ENCODE results near the gene RGS7. TPM values are rescaled to one million over a fixed set of nuclear protein-coding genes. Genes with fewer than 3 reads are reported as not detected.

The RGS7 gene
- total RNA-seq, 2 donors from 2014 or later = not detected

DNA sequence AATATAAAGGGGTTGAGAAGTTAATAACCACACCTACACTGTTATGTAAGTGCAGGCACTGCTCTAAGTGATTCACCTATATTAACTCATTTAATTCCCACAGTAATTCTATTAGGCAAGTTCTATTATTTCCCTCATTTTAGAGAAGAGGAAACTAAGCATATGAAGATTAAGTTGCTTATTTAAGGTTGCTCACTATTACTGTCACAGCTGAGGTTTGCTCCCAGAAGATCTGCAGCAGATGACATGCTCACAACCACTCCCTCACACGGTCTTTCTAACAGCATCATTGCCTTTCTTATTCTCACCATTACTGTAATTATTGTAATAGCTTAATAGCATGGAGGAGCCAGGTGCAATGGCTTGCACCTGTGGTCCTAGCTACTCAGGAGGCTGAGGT lies 548.6 kb downstream of the RGS7 start:
- Histone ChIP-seq H3K27me3 (no peaks in the 10 kb centered on the region), H3K9me3 (no peaks in the 10 kb centered on the region), H3K4me3 (no peak overlapping the region), H3K27ac (no peak overlapping the region), H3K4me1 (no peaks in the 10 kb centered on the region), H3K36me3 (no peaks in the 10 kb centered on the region)
- DNase-seq (ENCODE audit: low spot score) = no peak
- TF ChIP-seq, protein P1, sequence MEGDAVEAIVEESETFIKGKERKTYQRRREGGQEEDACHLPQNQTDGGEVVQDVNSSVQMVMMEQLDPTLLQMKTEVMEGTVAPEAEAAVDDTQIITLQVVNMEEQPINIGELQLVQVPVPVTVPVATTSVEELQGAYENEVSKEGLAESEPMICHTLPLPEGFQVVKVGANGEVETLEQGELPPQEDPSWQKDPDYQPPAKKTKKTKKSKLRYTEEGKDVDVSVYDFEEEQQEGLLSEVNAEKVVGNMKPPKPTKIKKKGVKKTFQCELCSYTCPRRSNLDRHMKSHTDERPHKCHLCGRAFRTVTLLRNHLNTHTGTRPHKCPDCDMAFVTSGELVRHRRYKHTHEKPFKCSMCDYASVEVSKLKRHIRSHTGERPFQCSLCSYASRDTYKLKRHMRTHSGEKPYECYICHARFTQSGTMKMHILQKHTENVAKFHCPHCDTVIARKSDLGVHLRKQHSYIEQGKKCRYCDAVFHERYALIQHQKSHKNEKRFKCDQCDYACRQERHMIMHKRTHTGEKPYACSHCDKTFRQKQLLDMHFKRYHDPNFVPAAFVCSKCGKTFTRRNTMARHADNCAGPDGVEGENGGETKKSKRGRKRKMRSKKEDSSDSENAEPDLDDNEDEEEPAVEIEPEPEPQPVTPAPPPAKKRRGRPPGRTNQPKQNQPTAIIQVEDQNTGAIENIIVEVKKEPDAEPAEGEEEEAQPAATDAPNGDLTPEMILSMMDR (IDR thresholded peaks at IDR 0.05) = no peak

GRCh38 chr1:240806200-240806745 lies 550.7 kb downstream of the RGS7 start:
- no peak for DNase-seq (ENCODE audit: low spot score)
- Histone ChIP-seq H3K27me3 (no peaks in the 10 kb centered on the region), H3K9me3 (no peaks in the 10 kb centered on the region), H3K36me3 (no peaks in the 10 kb centered on the region), H3K4me1 (no peaks in the 10 kb centered on the region), H3K4me3 (no peak overlapping the region), H3K27ac (no peak overlapping the region)
- TF ChIP-seq, protein P1 (IDR thresholded peaks at IDR 0.05) = no peak

DNA sequence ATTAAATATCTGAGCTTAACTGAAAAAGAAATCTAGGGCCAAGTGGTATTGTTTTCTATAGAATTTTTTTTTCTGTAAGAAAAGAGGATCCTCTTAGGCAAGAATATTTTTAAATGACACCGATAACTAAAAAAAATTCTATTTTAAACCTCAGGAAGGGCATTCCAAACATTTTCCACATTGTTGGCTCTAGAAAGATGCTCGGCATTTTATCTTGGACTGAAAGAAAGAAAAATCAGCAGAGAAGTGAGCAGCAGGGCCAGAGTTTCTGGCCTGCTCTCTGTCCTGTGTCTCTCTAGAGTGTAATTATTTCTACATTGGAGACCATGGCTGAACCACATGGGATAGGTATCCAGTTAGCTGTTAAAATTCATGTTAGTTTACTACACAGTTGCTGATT lies 552.5 kb downstream of the RGS7 start:
- no peaks in the 10 kb centered on the region for H3K36me3 ChIP-seq
- DNase-seq (ENCODE audit: low spot score) = no peak
- H3K9me3 ChIP-seq = no peaks in the 10 kb centered on the region
- no peak overlapping the region for H3K27ac ChIP-seq
- TF ChIP-seq, protein P1 (IDR thresholded peaks at IDR 0.05) = no peak
- H3K4me1 ChIP-seq = no peaks in the 10 kb centered on the region
- no peak overlapping the region for H3K4me3 ChIP-seq
- H3K27me3 ChIP-seq = no peaks in the 10 kb centered on the region

- H3K27me3 ChIP-seq = no peaks in the 10 kb centered on the region
- no peak overlapping the region for H3K27ac ChIP-seq
- H3K4me1 ChIP-seq = no peaks in the 10 kb centered on the region
- TF ChIP-seq, protein P1 (IDR thresholded peaks at IDR 0.05) = no peak
- no peak for DNase-seq (ENCODE audit: low spot score)
- no peaks in the 10 kb centered on the region for H3K36me3 ChIP-seq
- H3K9me3 ChIP-seq = no peaks in the 10 kb centered on the region
- H3K4me3 ChIP-seq = no peak overlapping the region
Measured at GRCh38 chr1:240803151-240803550, 553.9 kb downstream of the RGS7 start.

DNA sequence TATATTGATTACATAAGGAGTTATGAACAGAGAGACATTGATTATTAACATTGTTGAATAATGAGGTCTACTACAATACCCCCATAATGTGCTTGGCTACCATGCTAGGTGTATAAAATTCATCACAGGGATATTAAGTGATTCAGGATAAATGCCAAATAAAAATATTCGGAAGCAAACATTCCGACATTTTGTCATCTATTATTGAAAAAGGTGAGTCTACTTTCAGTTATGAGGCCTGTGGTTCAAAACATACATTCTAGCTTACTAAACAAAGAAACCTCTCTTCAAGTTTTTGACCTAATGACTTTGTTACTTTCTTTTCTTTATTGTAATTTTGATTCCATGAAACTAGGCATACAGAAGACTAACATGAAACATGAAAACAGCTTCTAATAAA lies 554.7 kb downstream of the RGS7 start:
- no peak overlapping the region for H3K4me3 ChIP-seq
- TF ChIP-seq, protein P1 (IDR thresholded peaks at IDR 0.05) = no peak
- no peak overlapping the region for H3K27ac ChIP-seq
- no peaks in the 10 kb centered on the region for H3K9me3 ChIP-seq
- DNase-seq (ENCODE audit: low spot score) = no peak
- no peaks in the 10 kb centered on the region for H3K36me3 ChIP-seq
- no peaks in the 10 kb centered on the region for H3K4me1 ChIP-seq
- H3K27me3 ChIP-seq = no peaks in the 10 kb centered on the region

DNA sequence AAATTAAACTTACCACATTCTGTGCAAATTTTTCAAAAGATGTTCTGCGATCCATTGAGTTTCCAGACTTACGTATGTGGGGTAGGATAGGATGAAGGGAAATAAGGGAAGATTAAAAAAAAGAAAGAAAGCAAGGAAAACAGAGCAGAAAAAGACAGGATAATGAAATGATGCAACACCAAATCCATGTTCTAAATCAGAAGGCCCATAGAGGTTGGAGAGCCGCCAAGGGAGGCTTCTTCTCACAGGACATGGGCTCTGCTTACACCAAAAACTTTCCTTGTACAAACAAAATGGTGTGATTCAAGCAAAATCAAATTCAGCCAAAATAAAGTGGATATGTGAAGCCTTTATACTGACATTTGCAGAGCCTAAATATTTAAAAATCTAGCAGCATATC lies 555.6 kb downstream of the RGS7 start:
- Histone ChIP-seq H3K4me1 (no peaks in the 10 kb centered on the region), H3K4me3 (no peak overlapping the region), H3K27me3 (no peaks in the 10 kb centered on the region), H3K36me3 (no peaks in the 10 kb centered on the region), H3K9me3 (no peaks in the 10 kb centered on the region), H3K27ac (no peak overlapping the region)
- TF ChIP-seq, protein P1 (IDR thresholded peaks at IDR 0.05) = no peak
- DNase-seq (ENCODE audit: low spot score) = no peak

All from right atrium auricular region (tissue), 2 donors.